Fibroblast of the aortic adventitia (primary cell): ENCODE results near the gene CHMP5. TPM values are rescaled to one million over a fixed set of nuclear protein-coding genes. Genes with fewer than 3 reads are reported as not detected.

Experiments
- DNase-seq: peaks from one replicate; pipeline ENCODE4 v3.0.0-alpha.2; 2010; ENCODE audit warnings: low read depth
- H3K4me3 ChIP-seq: 2 replicates; pipeline ENCODE4 v1.5.1; 2011; ENCODE audit warnings: low read depth, mild to moderate bottlenecking, control low read depth, low read length, moderate library complexity
- total RNA-seq: library from RNA; depleted of rRNA; stranded (reverse); fragments of >200 nt; gene quantifications from 2 replicates; pipeline ENCODE4 v1.2.3, GENCODE V29; 2012; ENCODE audit warnings: low replicate concordance
- TF ChIP-seq, protein P1 (sequence below): IDR thresholded peaks from 2 replicates; pipeline ENCODE4 v1.5.1; 2011; ENCODE audit warnings: mild to moderate bottlenecking, low read length, control low read depth, inconsistent platforms; ENCODE audit not compliant: insufficient read depth

The CHMP5 gene
- total RNA-seq, 1 donor = 87.4 TPM

DNA sequence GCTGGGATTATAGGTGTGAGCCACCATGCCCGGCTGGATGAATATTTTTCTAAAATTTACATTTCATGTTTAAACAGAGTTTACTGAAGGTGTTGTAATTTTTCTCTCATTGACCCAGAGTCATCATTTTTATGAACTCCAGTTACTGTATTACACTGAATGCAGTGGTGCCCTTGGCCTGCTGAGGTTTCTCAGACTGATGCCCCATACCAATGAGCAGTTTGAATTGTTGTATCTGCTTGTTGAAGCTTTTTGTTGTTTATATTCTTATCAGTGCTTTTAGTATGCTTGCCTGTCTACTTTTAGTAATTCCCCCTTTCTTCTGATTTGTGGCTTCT, 55.4 kb downstream of the CHMP5 start:
- DNase-seq = no peak
- TF ChIP-seq, protein P1, sequence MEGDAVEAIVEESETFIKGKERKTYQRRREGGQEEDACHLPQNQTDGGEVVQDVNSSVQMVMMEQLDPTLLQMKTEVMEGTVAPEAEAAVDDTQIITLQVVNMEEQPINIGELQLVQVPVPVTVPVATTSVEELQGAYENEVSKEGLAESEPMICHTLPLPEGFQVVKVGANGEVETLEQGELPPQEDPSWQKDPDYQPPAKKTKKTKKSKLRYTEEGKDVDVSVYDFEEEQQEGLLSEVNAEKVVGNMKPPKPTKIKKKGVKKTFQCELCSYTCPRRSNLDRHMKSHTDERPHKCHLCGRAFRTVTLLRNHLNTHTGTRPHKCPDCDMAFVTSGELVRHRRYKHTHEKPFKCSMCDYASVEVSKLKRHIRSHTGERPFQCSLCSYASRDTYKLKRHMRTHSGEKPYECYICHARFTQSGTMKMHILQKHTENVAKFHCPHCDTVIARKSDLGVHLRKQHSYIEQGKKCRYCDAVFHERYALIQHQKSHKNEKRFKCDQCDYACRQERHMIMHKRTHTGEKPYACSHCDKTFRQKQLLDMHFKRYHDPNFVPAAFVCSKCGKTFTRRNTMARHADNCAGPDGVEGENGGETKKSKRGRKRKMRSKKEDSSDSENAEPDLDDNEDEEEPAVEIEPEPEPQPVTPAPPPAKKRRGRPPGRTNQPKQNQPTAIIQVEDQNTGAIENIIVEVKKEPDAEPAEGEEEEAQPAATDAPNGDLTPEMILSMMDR = no peak
- H3K4me3 ChIP-seq = no peak overlapping the region

DNA sequence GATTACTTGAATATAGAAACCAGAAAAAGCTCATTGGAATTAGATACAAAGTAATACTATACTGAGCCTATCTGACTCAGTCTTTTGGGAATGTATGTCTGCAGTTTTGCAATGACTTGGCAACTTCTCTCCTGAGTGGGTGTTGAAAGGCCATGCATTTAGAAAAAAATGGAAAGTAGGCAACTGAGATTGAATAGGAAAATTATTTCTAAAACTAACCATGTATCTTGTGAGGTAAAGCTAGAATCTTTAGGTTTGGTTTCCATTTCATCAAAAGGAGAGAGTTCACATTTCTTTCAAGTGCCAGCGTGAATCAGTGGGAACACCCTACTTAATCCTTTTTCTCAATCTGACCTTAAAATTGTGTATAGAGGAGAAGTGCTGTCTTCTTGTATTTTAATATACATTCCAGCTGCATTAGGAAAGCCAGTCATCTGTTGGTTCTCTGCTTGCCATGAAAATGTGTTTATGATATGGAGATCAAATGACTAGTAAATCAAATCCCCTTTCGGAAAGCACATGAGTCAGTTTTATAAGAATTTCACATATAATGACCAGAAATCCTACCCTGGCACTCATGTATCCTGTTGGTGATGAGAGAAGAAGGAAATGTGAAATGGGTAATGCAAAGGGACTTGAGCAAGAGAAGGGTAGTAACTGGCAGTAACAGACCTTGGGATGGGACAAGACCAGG, 55.9 kb downstream of the CHMP5 start:
- no peak overlapping the region for H3K4me3 ChIP-seq
- peak; percentile 98 for DNase-seq
- TF ChIP-seq, protein P1 = no peak

DNA sequence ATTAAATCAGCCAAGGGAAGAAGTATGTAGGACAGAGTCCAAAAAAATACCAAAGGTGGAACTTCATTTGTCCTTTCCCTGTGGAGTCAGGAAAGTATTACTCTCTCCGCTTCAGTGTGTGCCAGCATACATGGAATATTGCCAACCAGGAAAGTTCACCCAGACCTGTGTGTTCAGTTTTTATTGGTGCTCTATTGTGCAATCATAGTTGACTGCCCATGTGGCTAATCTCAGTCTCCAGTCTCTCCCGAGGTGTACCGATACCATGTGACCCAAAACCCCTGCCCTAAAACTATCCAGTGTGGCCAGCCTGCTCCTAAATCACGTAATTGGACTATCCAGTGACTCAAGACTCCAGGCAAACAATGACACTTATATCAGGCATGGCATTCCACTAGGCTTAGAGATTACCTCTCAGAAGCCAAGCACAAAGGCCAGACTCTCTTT, 64.3 kb downstream of the CHMP5 start:
- H3K4me3 ChIP-seq = no peak overlapping the region
- TF ChIP-seq, protein P1 = no peak
- DNase-seq = peak; percentile 96

DNA sequence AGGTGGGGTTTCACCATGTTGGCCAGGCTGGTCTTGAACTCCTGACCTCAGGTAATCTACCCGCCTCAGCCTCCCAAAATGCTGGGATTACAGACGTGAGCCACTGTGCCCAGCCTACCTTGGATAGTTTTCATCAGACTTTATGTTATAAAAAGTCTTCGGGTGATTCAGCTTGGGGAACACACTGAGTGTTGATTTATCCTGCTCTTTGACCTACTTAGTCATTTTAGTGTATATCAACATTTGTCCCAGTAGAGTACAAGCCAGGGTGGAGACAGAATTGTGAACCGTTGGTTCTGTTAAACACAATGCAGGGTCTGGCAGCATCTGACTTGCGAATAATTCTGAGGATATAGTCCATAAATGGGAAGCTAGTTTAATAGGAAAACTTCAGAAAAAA, 65.1 kb downstream of the CHMP5 start:
- TF ChIP-seq, protein P1 = no peak
- peak; percentile 77 for DNase-seq
- H3K4me3 ChIP-seq = no peak overlapping the region

DNA sequence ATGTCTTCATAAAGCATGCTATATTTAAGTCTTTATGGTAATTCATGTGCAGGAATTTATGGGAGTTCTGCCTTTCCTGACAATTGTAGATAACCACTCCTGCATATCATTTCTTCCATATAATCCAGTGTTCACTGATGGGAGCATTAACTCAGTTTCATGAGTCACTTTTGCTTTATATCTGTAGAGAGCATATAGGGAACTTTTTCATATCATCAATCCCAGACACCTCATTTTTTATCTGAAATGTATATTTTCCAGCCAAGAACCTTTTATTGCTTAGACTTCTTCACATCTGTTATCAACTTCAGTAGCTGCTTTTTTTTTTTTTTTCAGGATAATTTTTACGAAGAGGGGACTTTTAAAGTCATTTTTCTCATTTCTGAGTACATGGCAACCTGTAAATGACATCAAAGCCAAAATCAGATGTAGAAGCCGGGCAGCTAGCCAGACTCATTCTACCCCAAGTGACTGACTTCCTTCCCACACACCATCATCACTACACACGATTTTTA, 66.6 kb downstream of the CHMP5 start:
- no peak overlapping the region for H3K4me3 ChIP-seq
- TF ChIP-seq, protein P1 = no peak
- DNase-seq = no peak

Other genes with a start within 250 kb of the CHMP5 start
- gene DNAJA1, start 239.8 kb upstream of the CHMP5 start, total RNA-seq = 104 and 142 TPM in 2 replicates
- gene SMU1, start 188.4 kb upstream of the CHMP5 start, total RNA-seq = 22.4 and 29.4 TPM in 2 replicates
- gene B4GALT1, start 97.7 kb upstream of the CHMP5 start, total RNA-seq = 40.9 and 41.0 TPM in 2 replicates
- not detected in 2 replicates for gene SPINK4, start 24.9 kb upstream of the CHMP5 start, total RNA-seq
- 54.1 and 180 TPM in 2 replicates for gene BAG1, start 341 bp upstream of the CHMP5 start, total RNA-seq
- gene NFX1, start 25.5 kb downstream of the CHMP5 start, total RNA-seq = 27.5 and 37.2 TPM in 2 replicates
- gene AQP7, start 137.5 kb downstream of the CHMP5 start, total RNA-seq = 0.09 TPM in 1 of 2 replicates, not detected in the other
- 0.54 and 1.9 TPM in 2 replicates for gene AQP3, start 182.5 kb downstream of the CHMP5 start, total RNA-seq
- gene NOL6, start 208.9 kb downstream of the CHMP5 start, total RNA-seq = 21.9 and 25.1 TPM in 2 replicates